H1 (cell line): ENCODE measurements around the gene JUP. TPM values are rescaled to one million over a fixed set of nuclear protein-coding genes. Genes with fewer than 3 reads are reported as not detected.

Source experiments
- EP300 ChIP-seq, 2 experiments: IDR thresholded peaks; 1 replicate in 1 of 2; 2 replicates in 1 of 2; pipeline ENCODE4 v1.6.1; 2011 to 2012; ENCODE audit warnings: low read depth in 2 of 2, low read length in 2 of 2, mild to moderate bottlenecking in 2 of 2, borderline replicate concordance in 1 of 2, inconsistent platforms in 1 of 2, moderate library complexity in 1 of 2
- ZNF274 ChIP-seq: IDR thresholded peaks from 2 replicates; pipeline ENCODE4 v1.7.0; 2012; ENCODE audit warnings: low read length, borderline replicate concordance; ENCODE audit errors: extremely low read depth
- polyA plus RNA-seq, 7 experiments: library from polyadenylated mRNA; depleted of rRNA in 3 of 7; stranded (reverse) in 5 of 7; unstranded in 2 of 7; fragments of >200 nt in 5 of 7; fragments of 200-250 nt in 2 of 7; gene quantifications; 1 replicate in 5 of 7; 2 replicates in 1 of 7; 4 replicates in 1 of 7; pipeline versions ENCODE4 v1.2.1 to v1.2.3, GENCODE V29; 2011 to 2013; ENCODE audit warnings: missing spikeins in 2 of 7, mixed read lengths in 2 of 7
- total RNA-seq: library from RNA; stranded (reverse); fragmentation: NEBNext Ultra II Directional; extraction: Animal tissue kit (Norgen Biotek cat#: 25700); gene quantifications from 2 replicates; pipeline ENCODE4 v1.2.1, GENCODE V29; 2021

Gene JUP
- total and polyA plus RNA-seq, 2 of the 8 experiments (the other 6 are each of a cell fraction or from before 2014, with no cell fraction given) = 62.8 to 102 TPM

- TF ChIP-seq EP300 (IDR thresholded peaks at IDR 0.05; ENCODE audit: borderline replicate concordance in 1 of 2, low read depth in 2 of 2, low read length in 2 of 2) (no peak), ZNF274 (no peak)
- TF ChIP-seq, all 59 proteins: peak for 0
Measured at GRCh38 chr17:41803049-41804020, 16.8 kb upstream of the JUP start (continued).
